ENCODE measurements around the gene DAD1.

- TF ChIP-seq CTCF (IDR thresholded peaks at IDR 0.05) (no peak), POLR2A (IDR thresholded peaks at IDR 0.05) (no peak), POLR2AphosphoS5 (IDR thresholded peaks at IDR 0.05) (no peak)
Measured at GRCh38 chr14:22526218-22526617, 62.8 kb downstream of the DAD1 start.
